GM11168 (cell line): ENCODE measurements around the gene SLC12A6.
"Not testable (repeated sequence)": the region's sequence is repeated elsewhere in the genome, so short reads cannot be mapped to it uniquely, and the experiment has no call there.

Experiments
- in situ Hi-C: fragments of 300-500 bp; cut with MboI; formaldehyde crosslinking; loops from one replicate; pipeline ENCODE4 v1.12.0; 2022; ENCODE audit warnings: low sequenced_read_pairs; ENCODE audit not compliant: unreplicated experiment

Gene SLC12A6

DNA sequence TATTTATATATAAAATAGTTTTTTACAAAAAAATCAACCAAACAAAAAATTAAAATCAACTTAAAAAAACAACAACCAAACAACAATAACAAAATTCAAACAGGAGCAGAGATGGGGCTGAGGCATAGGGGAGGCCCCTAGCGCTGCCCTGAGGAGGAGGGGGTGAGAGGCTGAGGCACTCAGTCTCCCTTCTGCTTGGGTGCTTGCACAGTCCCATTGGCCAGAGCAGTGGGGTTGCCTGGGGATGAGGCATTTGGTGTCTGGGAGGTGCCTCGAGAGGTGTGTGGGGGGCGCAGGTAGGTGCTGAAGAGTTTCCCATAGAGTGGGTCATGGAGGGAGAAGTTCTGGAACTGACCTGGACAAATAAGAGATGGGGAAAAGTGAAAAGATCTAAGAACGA is 21.4 kb upstream of the SLC12A6 start:
- in situ Hi-C loops: no loop called here

DNA sequence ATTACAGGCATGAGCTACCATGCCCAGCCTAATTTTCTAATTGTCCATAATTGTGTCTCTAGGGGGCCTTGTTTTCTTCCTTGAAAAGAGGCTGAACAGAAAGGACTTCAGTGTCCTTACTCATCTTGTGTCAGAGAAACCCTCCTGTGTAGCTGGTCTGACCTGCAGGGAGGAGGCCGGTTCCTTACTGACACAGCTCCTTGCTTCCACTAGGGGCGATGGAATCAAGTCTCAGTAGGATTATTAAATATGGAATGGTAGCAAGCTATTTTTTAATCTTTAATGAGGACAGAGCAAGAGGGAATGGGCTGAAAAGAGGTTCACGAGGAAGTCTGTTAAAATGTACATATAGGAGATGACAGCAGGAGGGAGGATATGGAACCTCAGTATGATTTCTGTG is 20.8 kb upstream of the SLC12A6 start:
- in situ Hi-C loops: no loop called here

DNA sequence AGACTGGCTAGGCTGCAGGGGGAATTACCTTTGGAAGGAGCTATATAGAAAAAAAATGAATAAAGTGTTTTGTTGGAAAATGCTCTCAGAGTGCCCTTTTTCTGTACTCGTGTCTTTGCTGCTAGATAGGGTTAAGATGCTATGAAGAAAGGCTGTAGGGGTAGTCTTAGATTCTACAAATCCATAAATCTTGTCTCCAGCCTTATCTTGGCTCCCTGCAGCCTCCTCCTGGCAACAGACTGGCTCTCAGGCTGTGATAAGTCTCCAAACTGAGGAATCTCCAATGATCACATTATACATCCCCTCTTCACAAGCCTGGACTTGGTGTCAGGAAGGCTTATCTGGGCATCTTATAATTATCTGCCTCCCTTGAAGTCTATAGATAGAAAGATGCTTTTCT is 20.1 kb upstream of the SLC12A6 start:
- in situ Hi-C loops: no loop called here

DNA sequence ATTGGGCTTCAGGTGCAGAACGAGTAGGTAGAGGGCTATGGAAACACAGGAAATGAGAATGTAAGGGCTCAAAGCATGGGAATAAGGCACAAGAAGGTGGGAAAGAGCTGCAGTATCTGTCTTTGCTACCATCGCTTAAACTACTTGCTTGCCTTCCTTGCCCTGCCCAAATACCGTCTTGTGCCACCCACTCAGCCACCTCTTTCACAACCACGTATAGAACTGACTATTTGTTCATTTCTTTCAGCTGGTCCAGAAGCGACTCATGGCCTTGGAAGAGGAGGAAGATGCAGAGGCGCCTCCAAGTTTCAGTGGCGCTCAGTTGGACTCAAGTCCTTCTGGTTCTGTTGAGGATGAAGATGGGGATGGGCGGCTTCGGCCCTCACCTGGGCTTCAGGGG is 17.7 kb upstream of the SLC12A6 start:
- in situ Hi-C loops: no loop called here

DNA sequence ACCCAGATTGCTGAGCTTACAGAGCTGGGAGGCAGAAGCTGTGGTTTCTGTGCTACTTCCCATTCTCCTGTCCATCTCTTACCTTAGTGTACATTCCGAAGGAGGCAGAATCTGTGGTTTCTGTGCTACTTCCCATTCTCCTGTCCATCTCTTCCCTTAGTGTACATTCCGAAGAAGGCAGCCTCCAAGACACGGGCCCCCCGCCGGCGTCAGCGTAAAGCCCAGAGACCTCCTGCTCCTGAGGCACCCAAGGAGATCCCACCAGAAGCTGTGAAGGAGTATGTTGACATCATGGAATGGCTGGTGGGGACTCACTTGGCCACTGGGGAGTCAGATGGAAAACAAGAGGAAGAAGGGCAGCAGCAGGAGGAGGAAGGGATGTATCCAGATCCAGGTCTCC is 16.7 kb upstream of the SLC12A6 start:
- in situ Hi-C loops: no loop called here

DNA sequence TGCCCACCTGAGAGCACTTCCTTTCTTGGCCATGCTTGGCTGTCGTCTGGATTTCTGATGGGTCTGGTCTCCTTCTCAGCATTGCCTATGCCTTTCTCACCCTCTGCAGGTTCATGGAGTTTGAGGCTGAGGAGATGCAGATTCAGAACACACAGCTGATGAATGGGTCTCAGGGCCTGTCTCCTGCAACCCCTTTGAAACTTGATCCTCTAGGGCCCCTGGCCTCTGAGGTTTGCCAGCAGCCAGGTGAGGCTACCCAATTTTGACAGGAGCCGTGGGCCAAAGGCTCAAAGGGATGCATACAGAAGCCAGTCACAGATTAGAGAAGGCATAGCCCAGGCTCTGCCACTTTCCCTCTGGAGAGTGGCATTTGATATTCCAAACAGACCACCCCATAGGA is 16.0 kb upstream of the SLC12A6 start:
- in situ Hi-C loops: no loop called here

DNA sequence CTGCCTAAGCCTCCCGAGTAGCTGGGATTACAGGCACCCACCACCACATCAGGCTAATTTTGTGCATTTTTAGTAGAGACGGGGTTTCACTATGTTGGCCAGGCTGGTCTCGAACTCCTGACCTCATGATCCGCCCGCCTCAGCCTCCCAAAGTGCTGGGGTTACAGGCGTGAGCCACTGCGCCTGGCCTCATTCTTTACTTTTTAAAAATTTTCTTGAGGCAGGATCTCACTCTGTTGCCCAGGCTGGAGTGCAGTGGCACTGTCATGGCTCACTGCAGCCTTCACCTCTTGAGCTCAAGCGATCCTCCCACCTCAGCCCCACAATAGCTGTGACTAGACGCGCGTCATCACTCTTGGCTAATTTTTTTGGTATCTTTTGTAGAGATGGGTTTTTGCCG is 15.4 kb upstream of the SLC12A6 start:
- in situ Hi-C loops: not testable (repeated sequence)

DNA sequence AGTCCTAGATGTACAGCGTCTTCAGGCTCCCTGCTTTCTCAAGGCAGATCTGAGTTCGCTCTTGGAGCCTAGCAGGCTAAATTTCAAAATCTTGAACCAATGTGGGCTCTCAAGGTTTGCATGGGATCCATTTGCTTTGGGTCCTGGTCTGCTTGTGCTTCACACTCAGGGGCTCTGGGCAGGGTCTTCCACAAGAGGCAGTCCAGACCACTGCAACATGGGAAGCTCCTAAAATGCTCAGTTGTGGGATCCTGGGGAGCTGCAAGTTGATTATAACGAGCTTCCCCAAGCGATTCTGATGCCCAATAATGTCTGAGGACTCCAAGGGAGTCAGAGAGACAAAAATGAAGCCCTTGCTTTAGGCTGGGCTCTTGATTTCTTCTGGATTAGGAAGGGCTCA is 12.2 kb upstream of the SLC12A6 start:
- in situ Hi-C loops: no loop called here

DNA sequence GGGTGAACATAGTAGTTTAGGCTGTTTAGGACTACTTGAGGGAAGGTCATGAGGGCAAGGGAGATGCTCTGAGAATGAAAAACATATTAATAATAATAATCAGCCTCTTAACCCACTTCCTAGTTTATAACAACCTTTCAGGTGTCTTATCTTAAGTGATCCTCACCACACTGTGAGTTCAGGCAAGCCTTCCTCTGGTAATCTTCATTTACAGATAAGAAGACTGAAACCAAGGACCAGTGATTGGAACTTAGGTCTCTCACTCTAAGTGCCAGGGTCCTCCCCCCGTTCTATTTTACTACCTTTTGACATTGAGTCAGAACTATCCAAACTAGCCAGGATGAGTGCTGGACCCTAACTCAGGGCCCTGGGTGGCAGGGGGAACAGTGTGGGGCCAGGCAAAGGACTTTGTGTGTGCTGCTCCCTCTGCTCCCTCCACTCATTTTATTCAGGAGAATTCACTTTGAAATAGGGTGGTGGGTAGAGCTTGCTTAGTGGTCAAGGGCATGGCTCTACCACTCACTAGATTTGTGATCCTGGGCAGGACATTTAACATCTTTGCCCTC is 11.2 kb upstream of the SLC12A6 start:
- in situ Hi-C loops: no loop called here

DNA sequence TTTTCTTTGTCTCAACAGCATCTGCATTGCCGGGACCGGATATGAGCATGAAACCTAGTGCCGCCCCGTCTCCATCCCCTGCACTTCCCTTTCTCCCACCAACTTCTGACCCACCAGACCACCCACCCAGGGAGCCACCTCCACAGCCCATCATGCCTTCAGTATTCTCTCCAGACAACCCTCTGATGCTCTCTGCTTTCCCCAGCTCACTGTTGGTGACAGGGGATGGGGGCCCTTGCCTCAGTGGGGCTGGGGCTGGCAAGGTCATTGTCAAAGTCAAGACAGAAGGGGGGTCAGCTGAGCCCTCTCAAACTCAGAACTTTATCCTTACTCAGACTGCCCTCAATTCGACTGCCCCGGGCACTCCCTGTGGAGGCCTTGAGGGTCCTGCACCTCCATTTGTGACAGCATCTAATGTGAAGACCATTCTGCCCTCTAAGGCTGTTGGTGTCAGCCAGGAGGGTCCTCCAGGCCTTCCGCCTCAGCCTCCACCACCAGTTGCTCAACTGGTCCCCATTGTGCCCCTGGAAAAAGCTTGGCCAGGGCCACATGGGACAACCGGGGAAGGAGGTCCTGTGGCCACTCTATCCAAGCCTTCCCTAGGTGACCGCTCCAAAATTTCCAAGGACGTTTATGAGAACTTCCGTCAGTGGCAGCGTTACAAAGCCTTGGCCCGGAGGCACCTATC is 10.5 kb upstream of the SLC12A6 start:
- in situ Hi-C loops: no loop called here

DNA sequence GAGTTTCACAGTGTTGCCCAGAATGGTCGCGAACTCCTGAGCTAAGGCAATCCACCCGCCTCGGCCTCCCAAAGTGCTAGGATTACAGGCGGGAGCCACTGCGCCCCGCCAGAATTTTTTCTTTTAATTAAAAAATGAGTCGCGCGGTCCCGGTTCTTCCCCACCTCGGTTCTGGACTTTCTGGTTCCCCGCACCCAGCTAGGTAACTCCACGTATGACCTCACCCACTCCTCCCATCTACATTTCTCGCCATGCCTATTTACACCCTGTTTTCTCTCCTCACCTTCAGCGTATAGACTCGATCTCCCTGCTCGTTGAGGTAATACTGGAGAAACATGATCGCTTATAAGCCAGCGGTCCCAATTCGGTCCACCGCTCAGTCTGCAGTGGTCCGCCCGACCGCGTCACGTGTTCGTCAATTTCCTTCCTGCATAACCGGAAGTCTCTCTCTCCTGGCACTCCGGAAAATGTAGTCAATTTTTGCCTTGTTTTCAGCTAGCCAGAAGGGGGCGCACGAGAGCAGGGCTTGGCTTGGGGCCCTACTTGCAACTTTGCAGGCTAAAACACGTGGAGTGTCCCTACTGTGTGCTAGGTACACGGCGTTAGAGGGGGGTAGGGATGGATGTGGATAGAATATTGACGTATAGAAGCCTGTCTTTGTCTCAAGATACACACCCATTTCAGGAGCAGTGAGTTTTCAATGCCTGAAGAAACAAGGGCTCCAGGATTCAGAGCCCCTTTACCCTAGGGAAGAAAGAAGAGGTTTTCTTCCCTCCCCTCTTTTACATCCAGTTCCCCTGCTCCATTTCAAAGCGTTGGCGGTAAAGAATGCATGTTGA is 5.4 kb upstream of the SLC12A6 start, which contains the start of the genes NOP10 and NUTM1:
Gene NOP10, minus strand, starts transcription at position 400 of the 839 bp plus-strand sequence. Its CDS starts 63 bp downstream, at position 337.
Gene NUTM1, plus strand, starts transcription at position 579 of the 839 bp plus-strand sequence. CDS start 382 bp downstream, outside the sequence.
- in situ Hi-C loops: no loop called here

DNA sequence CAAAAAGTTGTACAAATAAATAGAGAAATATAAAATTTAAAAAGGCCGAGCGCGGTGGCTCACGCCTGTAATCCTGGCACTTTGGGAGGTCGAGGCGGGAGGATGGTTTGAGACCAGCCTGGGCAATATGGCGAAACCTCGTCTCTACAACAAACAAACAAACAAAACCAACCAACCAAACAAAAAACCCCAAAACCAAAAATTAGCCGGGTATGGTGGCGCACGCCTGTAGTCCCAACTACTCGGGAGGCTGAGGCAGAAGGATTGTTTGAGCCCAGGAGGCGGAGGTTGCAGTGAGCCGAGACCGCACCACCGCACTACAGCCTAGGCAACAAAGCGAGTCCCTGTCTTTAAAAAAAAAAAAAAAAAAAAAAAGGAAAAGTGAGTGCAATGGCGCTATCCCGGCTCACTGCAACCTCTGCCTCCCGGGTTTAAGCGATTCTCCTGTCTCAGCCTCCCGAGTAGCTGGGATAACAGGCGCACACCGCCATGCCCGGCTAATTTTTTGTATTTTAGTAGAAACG is 4.7 kb upstream of the SLC12A6 start:
- in situ Hi-C loops: not testable (repeated sequence)

DNA sequence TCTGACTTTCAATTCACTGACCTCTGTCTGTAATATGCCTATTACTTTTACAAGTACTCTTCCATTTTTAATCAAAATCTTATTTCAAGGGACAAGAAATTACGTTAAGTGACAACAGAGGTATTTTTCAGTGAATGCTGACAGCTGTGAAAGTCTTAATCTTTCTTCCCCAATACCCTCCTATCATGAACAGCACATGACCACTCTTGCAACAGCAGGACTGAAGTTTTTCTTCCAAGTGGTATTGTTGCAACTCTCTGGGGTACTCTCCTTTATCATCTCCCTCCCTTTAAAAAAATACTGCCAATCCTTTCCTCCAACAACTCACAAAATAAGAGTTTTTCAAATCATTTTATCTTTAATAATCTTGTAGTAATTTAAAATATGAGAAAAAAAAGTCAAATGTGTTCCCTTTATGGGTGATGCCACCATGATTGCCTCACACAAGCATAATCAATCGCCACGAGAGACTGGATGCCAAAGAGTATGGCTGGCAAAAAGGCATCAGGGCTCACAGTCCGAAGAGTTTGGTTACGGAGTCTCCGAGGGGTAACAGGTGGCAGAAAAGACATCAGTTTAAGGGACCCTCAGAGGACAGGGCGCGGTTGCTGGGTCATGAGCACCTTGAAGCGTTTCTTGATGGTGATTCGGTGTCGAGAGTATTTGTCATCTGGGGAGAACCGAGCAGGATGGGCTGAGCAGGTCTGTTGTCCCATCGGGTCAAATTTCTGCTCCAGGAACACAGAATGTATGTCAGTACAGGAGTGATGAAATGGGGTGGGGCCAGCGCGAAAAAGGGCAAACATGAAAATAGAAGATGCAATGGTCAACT is 4.0 kb upstream of the SLC12A6 start:
- in situ Hi-C loops: no loop called here

DNA sequence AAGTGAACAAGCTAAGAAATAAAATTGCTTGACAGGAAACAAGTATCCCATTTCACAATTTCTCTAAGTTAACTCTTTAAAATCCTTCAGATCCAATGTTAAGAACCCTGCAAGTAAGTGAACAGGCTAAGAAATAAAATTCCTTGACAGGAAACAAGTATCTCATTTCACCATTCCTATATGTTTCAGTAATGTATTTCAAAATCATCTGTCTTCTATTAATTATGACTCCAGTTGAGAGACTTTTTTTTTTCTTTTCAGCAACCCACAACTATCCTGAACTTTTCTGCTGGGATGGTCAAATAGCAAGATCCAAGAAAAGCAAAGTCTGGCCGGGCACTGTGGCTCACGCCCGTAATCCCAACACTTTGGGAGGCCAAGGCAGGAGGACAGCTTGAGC is 2.4 kb upstream of the SLC12A6 start:
- in situ Hi-C loops: no loop called here

DNA sequence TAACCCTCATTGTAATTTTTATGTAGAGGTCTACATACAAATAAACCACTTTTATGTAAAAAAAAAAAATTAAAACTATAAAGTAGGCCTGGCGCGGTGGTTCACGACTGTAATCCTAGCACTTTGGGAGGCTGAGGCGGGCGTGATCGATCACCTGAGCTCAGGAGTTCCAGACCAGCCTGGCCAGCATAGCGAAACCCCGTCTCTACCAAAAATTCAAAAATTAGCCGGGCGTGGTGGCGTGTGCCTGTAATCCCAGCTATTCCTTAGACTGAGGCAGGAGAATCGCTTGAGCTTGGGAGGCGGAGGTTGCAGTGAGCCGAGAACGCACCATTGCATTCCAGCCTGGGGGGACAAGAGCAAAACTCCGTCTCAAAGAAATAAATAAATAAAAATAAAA is 766 bp upstream of the SLC12A6 start:
- in situ Hi-C loops: no loop called here

DNA sequence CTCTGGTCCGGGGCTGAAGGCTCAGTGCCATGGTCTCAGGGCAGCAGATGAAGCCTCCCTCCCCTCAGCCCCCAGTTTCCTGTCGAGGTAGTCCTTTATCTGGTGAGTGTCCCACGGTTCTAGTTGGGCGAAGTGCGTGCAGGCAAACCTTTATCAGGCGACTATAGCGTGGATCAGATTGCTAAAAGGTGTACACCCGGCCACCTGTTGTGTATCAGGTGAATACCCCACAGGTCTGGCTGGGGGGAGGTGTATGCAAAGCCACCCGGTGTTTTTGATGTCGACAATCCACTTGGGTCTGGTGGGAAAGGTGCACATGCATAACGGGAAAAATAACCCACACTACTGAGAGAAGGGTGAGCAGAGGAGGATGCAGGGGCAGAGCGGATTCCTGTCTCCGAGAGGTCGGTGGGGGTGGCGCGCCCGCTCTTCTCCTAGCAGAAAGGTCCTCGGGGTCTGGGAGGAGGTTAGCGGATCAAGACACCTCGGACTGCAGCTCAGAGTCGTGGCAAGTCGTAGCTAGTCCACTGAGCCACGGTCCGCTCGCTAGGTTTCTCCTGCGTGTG is 507 bp downstream of the SLC12A6 start:
- in situ Hi-C loops: no loop called here

DNA sequence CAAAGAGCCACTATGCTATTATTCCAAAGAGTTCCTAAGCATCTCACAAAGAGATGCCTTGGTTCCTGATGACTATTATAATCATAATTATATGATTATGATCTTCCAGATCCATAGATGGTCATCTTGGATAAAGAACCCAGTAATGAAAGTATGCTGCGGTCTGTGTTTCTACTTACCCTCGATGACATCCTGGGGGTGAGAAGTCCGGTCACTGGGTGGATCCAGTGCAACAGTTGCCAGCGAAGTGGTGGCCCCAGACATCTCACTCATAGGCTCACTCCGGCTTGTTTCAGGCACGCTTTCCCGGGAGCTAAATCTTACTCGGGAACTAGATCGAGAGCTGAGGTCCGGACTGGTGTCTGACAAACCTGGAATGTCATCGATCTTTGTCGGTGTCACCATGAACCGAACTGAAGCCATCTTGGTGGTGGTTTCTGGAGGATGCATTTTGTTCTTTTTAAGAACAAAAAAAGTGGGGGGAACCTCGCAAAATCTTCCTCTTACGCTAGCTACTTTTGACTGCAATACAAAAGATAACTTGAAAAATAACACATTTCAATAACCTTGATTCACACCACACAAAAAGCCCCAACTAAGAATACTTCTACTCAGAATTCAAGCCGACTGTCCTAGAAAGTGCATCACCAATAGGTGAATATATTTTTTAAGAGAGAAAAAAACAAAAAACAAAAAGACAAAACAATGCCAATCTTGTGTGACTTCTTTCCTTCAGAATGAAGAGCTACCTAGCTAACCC is 1.2 kb downstream of the SLC12A6 start:
- in situ Hi-C loops: no loop called here

DNA sequence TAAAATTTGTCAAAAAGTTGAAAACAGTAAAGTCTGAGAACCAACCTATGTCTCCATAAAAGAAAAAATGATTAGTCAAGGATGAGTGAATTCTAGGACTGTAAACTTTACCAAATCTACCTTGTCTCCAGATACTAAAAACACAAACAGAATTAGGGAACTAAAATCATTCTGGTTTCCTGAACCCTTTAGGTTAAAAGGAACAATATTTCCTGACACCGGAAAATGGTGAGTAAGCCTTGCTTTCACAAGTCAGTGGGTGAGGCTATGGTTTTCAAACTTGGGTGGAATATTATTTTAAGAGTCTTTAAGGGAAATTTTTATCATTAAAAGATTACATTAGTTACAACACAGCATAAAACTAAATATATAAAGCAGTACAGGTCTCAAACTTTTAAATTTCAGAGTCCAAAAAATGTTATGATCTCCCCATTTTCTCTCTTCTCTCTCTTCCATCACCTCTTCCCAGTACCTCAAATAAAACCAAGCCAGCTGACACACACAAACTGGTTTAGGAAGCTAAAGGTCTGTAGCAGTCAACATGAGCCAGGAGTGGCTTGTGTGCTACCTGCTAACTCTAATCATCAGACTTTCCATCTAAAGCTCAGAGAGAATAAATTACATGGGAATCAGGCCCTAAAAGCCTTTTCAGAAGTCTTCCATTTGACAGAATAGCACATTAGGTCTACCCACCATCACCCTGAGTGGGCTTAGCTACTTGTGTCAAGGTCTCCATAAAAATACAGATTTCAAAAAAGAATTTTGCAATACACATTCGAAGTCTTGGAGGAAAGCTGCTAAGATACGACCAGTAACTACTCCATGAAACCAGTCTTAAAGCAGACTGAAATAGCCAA is 2.2 kb downstream of the SLC12A6 start:
- in situ Hi-C loops: no loop called here
